NB4 (cell line): Measurements from ENCODE around the gene CARMIL1.

ENCODE experiments used
- DNase-seq: peaks from one replicate; pipeline ENCODE4 v3.0.0; 2010; ENCODE audit warnings: low read depth
- H3K4me3 ChIP-seq: one replicate; pipeline ENCODE4 v1.5.1; 2011; ENCODE audit warnings: mild to moderate bottlenecking, low read depth, low read length, moderate library complexity
- MAX ChIP-seq: IDR thresholded peaks from 2 replicates; pipeline ENCODE4 v1.6.1; 2011; ENCODE audit warnings: low read depth, low read length
- MYC ChIP-seq: IDR thresholded peaks from 2 replicates; pipeline ENCODE4 v1.6.1; 2011; ENCODE audit warnings: low read depth, low read length
- POLR2A ChIP-seq: IDR thresholded peaks from 2 replicates; pipeline ENCODE4 v1.6.1; 2011; ENCODE audit warnings: mild to moderate bottlenecking; ENCODE audit not compliant: insufficient read length; ENCODE audit errors: extremely low read depth
- TF ChIP-seq, protein P1 (sequence below): IDR thresholded peaks from one replicate; pipeline ENCODE4 v1.5.1; 2012; ENCODE audit warnings: low read depth, low read length

CARMIL1 gene

GRCh38 chr6:25239059-25239458 lies 40.1 kb upstream of the CARMIL1 start:
- no peak overlapping the region for H3K4me3 ChIP-seq
- TF ChIP-seq MAX (no peak), MYC (no peak), POLR2A (no peak)
- TF ChIP-seq, protein P1, sequence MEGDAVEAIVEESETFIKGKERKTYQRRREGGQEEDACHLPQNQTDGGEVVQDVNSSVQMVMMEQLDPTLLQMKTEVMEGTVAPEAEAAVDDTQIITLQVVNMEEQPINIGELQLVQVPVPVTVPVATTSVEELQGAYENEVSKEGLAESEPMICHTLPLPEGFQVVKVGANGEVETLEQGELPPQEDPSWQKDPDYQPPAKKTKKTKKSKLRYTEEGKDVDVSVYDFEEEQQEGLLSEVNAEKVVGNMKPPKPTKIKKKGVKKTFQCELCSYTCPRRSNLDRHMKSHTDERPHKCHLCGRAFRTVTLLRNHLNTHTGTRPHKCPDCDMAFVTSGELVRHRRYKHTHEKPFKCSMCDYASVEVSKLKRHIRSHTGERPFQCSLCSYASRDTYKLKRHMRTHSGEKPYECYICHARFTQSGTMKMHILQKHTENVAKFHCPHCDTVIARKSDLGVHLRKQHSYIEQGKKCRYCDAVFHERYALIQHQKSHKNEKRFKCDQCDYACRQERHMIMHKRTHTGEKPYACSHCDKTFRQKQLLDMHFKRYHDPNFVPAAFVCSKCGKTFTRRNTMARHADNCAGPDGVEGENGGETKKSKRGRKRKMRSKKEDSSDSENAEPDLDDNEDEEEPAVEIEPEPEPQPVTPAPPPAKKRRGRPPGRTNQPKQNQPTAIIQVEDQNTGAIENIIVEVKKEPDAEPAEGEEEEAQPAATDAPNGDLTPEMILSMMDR, result no peak
- DNase-seq, result no peak

DNA sequence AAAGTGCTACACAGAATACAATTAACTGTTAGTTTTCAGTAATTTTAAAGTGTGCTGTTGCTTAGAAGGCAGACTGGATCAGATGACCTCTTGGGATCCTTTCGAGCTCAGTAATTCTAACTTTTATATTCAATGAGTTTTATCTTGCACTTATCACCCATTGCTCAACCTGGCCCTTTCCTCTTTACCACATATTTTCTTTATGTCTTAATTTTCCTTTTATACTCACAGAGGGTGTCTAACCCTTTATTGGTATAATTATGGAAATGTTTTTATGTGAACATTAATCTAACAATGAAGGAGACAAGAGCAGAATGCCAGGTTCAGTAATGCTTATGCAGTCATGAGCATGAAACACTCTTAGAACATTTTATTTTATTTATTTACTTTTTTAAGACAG lies 39.7 kb upstream of the CARMIL1 start:
- no peak overlapping the region for H3K4me3 ChIP-seq
- TF ChIP-seq MYC, result no peak
- TF ChIP-seq POLR2A, result no peak
- no peak for TF ChIP-seq MAX
- TF ChIP-seq, protein P1, result no peak

DNA sequence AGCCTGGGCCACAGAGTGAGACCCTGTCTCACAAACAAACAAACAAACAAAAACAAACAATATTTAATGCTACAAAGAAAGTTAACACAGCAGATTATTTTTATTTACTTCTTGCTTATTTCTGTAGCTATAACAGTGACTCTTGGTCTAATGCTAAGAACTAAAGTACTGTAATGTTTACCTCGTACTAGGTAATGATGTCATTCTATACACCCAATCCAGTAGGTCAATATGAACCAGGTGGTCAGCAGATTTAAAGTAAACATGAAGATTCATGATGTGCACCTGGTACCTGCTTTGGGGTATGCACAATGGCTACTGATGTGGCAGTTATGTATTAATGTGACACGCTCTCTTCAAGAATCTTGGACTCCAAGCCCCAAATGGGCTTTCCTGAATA lies 36.6 kb upstream of the CARMIL1 start:
- no peak overlapping the region for H3K4me3 ChIP-seq
- no peak for TF ChIP-seq MAX
- TF ChIP-seq MYC, result no peak
- no peak for TF ChIP-seq POLR2A
- TF ChIP-seq, protein P1, result no peak
- DNase-seq, result no peak

More for the DNA sequence above, 39.7 kb upstream of the CARMIL1 start:
- DNase-seq, result no peak

DNA sequence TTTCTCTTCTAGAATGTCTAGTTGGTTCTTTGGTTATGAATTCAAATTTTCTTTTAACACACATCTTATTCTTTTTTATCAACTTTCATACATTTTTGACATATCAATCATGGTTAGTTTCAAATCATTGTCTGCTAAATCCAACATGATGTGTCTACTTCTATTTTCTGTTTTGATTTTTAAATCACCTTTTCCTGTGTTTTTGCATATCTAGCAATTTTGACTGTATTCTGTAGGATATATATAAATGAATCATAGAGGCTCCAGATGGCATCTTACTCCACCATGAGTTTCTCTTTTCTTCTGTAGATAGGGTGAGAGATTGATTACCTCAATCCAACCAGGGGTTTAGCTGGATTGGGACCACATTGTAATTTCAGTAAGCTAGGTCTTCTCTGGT lies 34.3 kb upstream of the CARMIL1 start:
- no peak overlapping the region for H3K4me3 ChIP-seq
- DNase-seq, result no peak
- TF ChIP-seq MAX (no peak), MYC (no peak), POLR2A (no peak)
- TF ChIP-seq, protein P1, result no peak

GRCh38 chr6:25248123-25248522 lies 31.1 kb upstream of the CARMIL1 start:
- DNase-seq, result no peak

More at GRCh38 chr6:25248123-25248522, 31.1 kb upstream of the CARMIL1 start:
- H3K4me3 ChIP-seq, result no peak overlapping the region
- TF ChIP-seq POLR2A (no peak), MAX (no peak), MYC (no peak)
- TF ChIP-seq, protein P1, result no peak
